PC-9 (cell line): Measurements from ENCODE around the gene SAG. TPM values are rescaled to one million over a fixed set of nuclear protein-coding genes. Genes with fewer than 3 reads are reported as not detected.

ENCODE experiments used
- BruUV-seq: library from RNA; stranded (reverse); fragments of 400-500 nt; replicated peaks from 2 replicates; lab custom pipeline; 2021; lab: Mats Ljungman, UMichigan
- CTCF ChIA-PET: fragments of 300-600 bp; sonication (Branson Sonifier 250); formaldehyde crosslinking; loops from one replicate; lab custom pipeline; 2022; ENCODE audit warnings: antibody characterized with exemption; lab: Charles Lee
- POLR2A ChIA-PET: fragments of 300-600 bp; sonication (Branson Sonifier 250); formaldehyde crosslinking; loops from one replicate; lab custom pipeline; 2022; ENCODE audit warnings: antibody characterized with exemption; ENCODE audit not compliant: unreplicated experiment; lab: Charles Lee
- DNase-seq, 2 experiments: peaks; one replicate each; pipeline versions ENCODE4 v3.0.0 to v3.0.0-alpha.2; 2015 to 2022; ENCODE audit warnings: mixed read lengths in 1 of 2
- H2AFZ ChIP-seq: fragments of 200-600 bp; sonication (generic); 2 replicates; pipeline ENCODE4 v1.8.1; 2017; ENCODE audit warnings: antibody characterized with exemption
- H3F3A ChIP-seq: fragments of 200-600 bp; sonication (generic); 2 replicates; pipeline ENCODE4 v1.8.1; 2017; ENCODE audit warnings: antibody characterized with exemption, mild to moderate bottlenecking, low read depth; ENCODE audit not compliant: insufficient read depth
- H3K27ac ChIP-seq: fragments of 200-600 bp; sonication (generic); 2 replicates; pipeline ENCODE4 v1.6.1; 2016; ENCODE audit warnings: mixed run types
- H3K27me3 ChIP-seq: fragments of 200-600 bp; sonication (generic); 2 replicates; pipeline ENCODE4 v1.6.1; 2016; ENCODE audit warnings: low read depth, mixed run types; ENCODE audit not compliant: insufficient read depth
- H3K36me3 ChIP-seq: fragments of 200-600 bp; sonication (generic); 2 replicates; pipeline ENCODE4 v1.6.1; 2016; ENCODE audit warnings: low read depth, mixed run types
- H3K4me1 ChIP-seq: fragments of 200-600 bp; sonication (generic); replicated peaks from 2 replicates; pipeline ENCODE4 v1.6.1; 2016; ENCODE audit warnings: mixed run types; ENCODE audit not compliant: insufficient read depth
- H3K4me2 ChIP-seq: fragments of 200-600 bp; sonication (generic); 2 replicates; pipeline ENCODE4 v1.6.1; 2017; ENCODE audit warnings: mixed run types
- H3K4me3 ChIP-seq: fragments of 200-600 bp; sonication (generic); 2 replicates; pipeline ENCODE4 v1.6.1; 2016; ENCODE audit warnings: mixed run types
- H3K79me2 ChIP-seq: fragments of 200-600 bp; sonication (generic); 2 replicates; pipeline ENCODE4 v1.6.1; 2017; ENCODE audit warnings: low read depth, mixed run types
- H3K9me2 ChIP-seq: fragments of 200-600 bp; sonication (generic); 2 replicates; pipeline ENCODE4 v1.8.1; 2017; ENCODE audit warnings: mild to moderate bottlenecking; ENCODE audit not compliant: insufficient read depth
- H3K9me3 ChIP-seq: fragments of 200-600 bp; sonication (generic); 2 replicates; pipeline ENCODE4 v1.8.1; 2016; ENCODE audit warnings: low read depth; ENCODE audit not compliant: insufficient read depth
- H4K20me1 ChIP-seq: fragments of 200-600 bp; sonication (generic); 2 replicates; pipeline ENCODE4 v1.8.1; 2017; ENCODE audit not compliant: insufficient read depth
- EZH2 ChIP-seq: fragments of 200-600 bp; sonication (generic); IDR thresholded peaks from 2 replicates; pipeline ENCODE4 v1.8.0; 2017; ENCODE audit warnings: antibody characterized with exemption, low read depth
- intact Hi-C: fragments of 100-400 bp; cut with micrococcal nuclease; formaldehyde crosslinking; loops from one replicate; pipeline ENCODE4 v1.10.0; 2022; ENCODE audit not compliant: unreplicated experiment
- total RNA-seq: library from RNA; stranded (reverse); gene quantifications from 2 replicates; pipeline ENCODE4 v1.2.3, GENCODE V29; 2021
- TF ChIP-seq, protein P1 (sequence below): fragments of 200-600 bp; sonication (generic); conservative IDR thresholded peaks from 2 replicates; pipeline ENCODE4 v1.6.1; 2017; ENCODE audit warnings: mixed run types, antibody characterized with exemption, mild to moderate bottlenecking, moderate library complexity

SAG gene
- total RNA-seq, 1 experiment from 2014 or later, result not detected

DNA sequence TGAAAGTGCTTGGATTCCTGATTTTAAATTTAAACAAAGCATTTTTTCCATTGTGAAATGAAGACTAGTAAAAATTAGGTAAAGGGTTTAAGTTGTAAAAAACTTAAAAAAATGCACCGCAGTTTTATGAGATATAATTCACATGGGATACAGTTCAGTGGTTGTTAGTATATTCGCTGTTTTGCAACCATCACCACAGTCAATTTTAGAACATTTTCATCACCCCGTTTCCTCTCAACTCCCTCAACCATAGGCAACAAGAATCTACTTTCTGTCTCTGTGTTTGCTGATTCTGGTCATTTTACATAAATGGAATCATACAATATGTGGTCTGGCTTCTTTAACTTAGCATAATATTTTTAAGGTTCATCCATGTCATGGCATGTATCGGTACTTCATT, 50.7 kb downstream of the SAG start:
- no TSS peak for BruUV-seq
- Histone ChIP-seq H3K4me3 (no peak overlapping the region), H3K4me1 (peaks cover 38% of the 10 kb centered on the region), H3K4me2 (peak overlapping the region; percentile 85; the same call in 1 of the 2 replicates), H3K27ac (no peak overlapping the region), H3K9me2 (no peaks in the 10 kb centered on the region), H3K27me3 (no peaks in the 10 kb centered on the region), H3F3A (peaks cover 24% of the 10 kb centered on the region), H4K20me1 (no peaks in the 10 kb centered on the region; the same call in 1 of the 2 replicates), H3K79me2 (peaks cover 80% of the 10 kb centered on the region), H3K36me3 (peaks cover 18% of the 10 kb centered on the region), H2AFZ (no peak overlapping the region), H3K9me3 (no peaks in the 10 kb centered on the region)
- DNase-seq, result no peak
- intact Hi-C loops, result loop anchor here (10.0 kb wide), 2 partner anchors 196 to 504 kb away; no protein-coding TSS in a partner anchor
- POLR2A ChIA-PET, result no interaction called here
- TF ChIP-seq, protein P1, sequence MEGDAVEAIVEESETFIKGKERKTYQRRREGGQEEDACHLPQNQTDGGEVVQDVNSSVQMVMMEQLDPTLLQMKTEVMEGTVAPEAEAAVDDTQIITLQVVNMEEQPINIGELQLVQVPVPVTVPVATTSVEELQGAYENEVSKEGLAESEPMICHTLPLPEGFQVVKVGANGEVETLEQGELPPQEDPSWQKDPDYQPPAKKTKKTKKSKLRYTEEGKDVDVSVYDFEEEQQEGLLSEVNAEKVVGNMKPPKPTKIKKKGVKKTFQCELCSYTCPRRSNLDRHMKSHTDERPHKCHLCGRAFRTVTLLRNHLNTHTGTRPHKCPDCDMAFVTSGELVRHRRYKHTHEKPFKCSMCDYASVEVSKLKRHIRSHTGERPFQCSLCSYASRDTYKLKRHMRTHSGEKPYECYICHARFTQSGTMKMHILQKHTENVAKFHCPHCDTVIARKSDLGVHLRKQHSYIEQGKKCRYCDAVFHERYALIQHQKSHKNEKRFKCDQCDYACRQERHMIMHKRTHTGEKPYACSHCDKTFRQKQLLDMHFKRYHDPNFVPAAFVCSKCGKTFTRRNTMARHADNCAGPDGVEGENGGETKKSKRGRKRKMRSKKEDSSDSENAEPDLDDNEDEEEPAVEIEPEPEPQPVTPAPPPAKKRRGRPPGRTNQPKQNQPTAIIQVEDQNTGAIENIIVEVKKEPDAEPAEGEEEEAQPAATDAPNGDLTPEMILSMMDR, result no peak
- TF ChIP-seq EZH2, result no peak
- CTCF ChIA-PET, result no interaction called here

GRCh38 chr2:233358947-233359346, 51.3 kb downstream of the SAG start:
- 0 out of 2 replicates have a peak overlapping the region, but pooled peaks have one; percentile 0 for H3K4me2 ChIP-seq
- no TSS peak for BruUV-seq
- DNase-seq, result no peak
- H2AFZ ChIP-seq, result no peak overlapping the region
- H3F3A ChIP-seq, result peaks cover 18% of the 10 kb centered on the region
- CTCF ChIA-PET, result no interaction called here
- no peaks in the 10 kb centered on the region for H3K9me2 ChIP-seq
- POLR2A ChIA-PET, result no interaction called here
- peaks cover 86% of the 10 kb centered on the region for H3K79me2 ChIP-seq
- no peaks in the 10 kb centered on the region for H3K27me3 ChIP-seq
- no peaks in the 10 kb centered on the region; the same call in 1 of the 2 replicates for H4K20me1 ChIP-seq
- intact Hi-C loops, result loop anchor here (10.0 kb wide), 2 partner anchors 196 to 504 kb away; no protein-coding TSS in a partner anchor
- H3K36me3 ChIP-seq, result peaks cover 23% of the 10 kb centered on the region
- TF ChIP-seq, protein P1, result no peak
- no peak for TF ChIP-seq EZH2
- peaks cover 32% of the 10 kb centered on the region for H3K4me1 ChIP-seq
- no peaks in the 10 kb centered on the region for H3K9me3 ChIP-seq
- H3K27ac ChIP-seq, result no peak overlapping the region
- no peak overlapping the region for H3K4me3 ChIP-seq

DNA sequence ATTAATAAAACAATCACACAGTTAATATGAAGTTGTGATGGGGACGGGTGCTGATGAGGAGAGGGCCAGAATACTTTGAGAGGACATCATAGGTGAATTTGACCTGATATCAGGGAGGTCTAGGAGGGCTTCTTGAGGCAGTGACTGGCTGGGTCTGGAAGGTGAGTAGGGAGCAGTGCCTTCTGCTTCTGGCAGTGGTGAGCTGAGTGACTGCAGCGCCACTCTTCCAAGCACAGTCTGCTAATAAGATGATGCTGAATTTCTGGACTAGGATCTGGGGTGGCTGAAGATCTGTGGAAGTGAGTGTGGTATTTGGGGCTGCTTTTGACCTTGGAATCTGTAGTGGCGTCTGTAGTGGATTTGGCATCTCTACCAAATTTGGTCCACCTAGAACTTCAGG, 52.2 kb downstream of the SAG start:
- Histone ChIP-seq H3F3A (peaks cover 16% of the 10 kb centered on the region), H3K9me3 (no peaks in the 10 kb centered on the region), H3K27me3 (no peaks in the 10 kb centered on the region), H3K36me3 (peaks cover 30% of the 10 kb centered on the region), H3K27ac (no peak overlapping the region), H3K4me2 (no peak overlapping the region), H3K9me2 (no peaks in the 10 kb centered on the region), H2AFZ (no peak overlapping the region), H3K4me3 (no peak overlapping the region), H3K79me2 (peaks cover 95% of the 10 kb centered on the region), H3K4me1 (peaks cover 30% of the 10 kb centered on the region), H4K20me1 (no peaks in the 10 kb centered on the region; the same call in 1 of the 2 replicates)
- BruUV-seq, result no TSS peak
- TF ChIP-seq EZH2, result no peak
- TF ChIP-seq, protein P1, result no peak
- CTCF ChIA-PET, result no interaction called here
- intact Hi-C loops, result loop anchor here (10.0 kb wide), 2 partner anchors 195 to 505 kb away; no protein-coding TSS in a partner anchor
- POLR2A ChIA-PET, result no interaction called here
- DNase-seq, result no peak
